Endothelial cell (in vitro differentiated cells): Measurements from ENCODE around the gene PDE4D. TPM values are rescaled to one million over a fixed set of nuclear protein-coding genes. Genes with fewer than 3 reads are reported as not detected.

Source experiments
- DNase-seq: peaks from one replicate; pipeline ENCODE4 v3.0.0; 2021; ENCODE audit warnings: low spot score
- H3K27ac Mint-ChIP-seq: one replicate; pipeline ENCODE4 v1.8.0; 2021; ENCODE audit warnings: mixed read lengths, inconsistent platforms; ENCODE audit not compliant: unreplicated experiment
- H3K27me3 Mint-ChIP-seq: one replicate; pipeline ENCODE4 v1.8.0; 2021; ENCODE audit warnings: mild to moderate bottlenecking, moderate library complexity, mixed read lengths, inconsistent platforms; ENCODE audit not compliant: unreplicated experiment
- H3K36me3 Mint-ChIP-seq: one replicate; pipeline ENCODE4 v1.8.0; 2021; ENCODE audit warnings: mild to moderate bottlenecking, low read depth, mixed read lengths, inconsistent platforms; ENCODE audit not compliant: unreplicated experiment
- H3K4me1 Mint-ChIP-seq: one replicate; pipeline ENCODE4 v1.8.0; 2021; ENCODE audit warnings: mild to moderate bottlenecking, mixed read lengths, inconsistent platforms; ENCODE audit not compliant: unreplicated experiment
- H3K4me3 Mint-ChIP-seq: one replicate; pipeline ENCODE4 v1.8.0; 2021; ENCODE audit warnings: mild to moderate bottlenecking, mixed read lengths, inconsistent platforms; ENCODE audit not compliant: unreplicated experiment
- H3K9me3 Mint-ChIP-seq: one replicate; pipeline ENCODE4 v1.8.0; 2021; ENCODE audit warnings: mixed read lengths, inconsistent platforms; ENCODE audit not compliant: unreplicated experiment
- CTCF ChIP-seq: fragments of 200-600 bp; sonication (generic); IDR thresholded peaks from one replicate; pipeline ENCODE4 v1.5.0; 2021; ENCODE audit warnings: antibody characterized with exemption; ENCODE audit not compliant: unreplicated experiment
- total RNA-seq: library from RNA; stranded (reverse); fragmentation: NEBNext Ultra II Directional; extraction: Animal tissue kit (Norgen Biotek cat#: 25700); gene quantifications from one replicate; pipeline ENCODE4 v1.2.1, GENCODE V29; 2021; ENCODE audit not compliant: unreplicated experiment

PDE4D gene
- total RNA-seq, 1 donor from 2014 or later: 9.4 TPM

- H3K27me3 Mint-ChIP-seq: no peaks in the 10 kb centered on the region
- no peak for DNase-seq
- H3K9me3 Mint-ChIP-seq: no peaks in the 10 kb centered on the region
- no peak overlapping the region for H3K27ac Mint-ChIP-seq
- H3K4me1 Mint-ChIP-seq: peaks cover 2% of the 10 kb centered on the region
- no peaks in the 10 kb centered on the region for H3K36me3 Mint-ChIP-seq
- H3K4me3 Mint-ChIP-seq: no peak overlapping the region
- TF ChIP-seq CTCF: no peak
These were observed 355.4 kb downstream of the PDE4D start for GRCh38 chr5:59537961-59538749.

GRCh38 chr5:59536875-59537274 is 356.7 kb downstream of the PDE4D start:
- DNase-seq: no peak
- Mint-ChIP-seq H3K27me3 (no peaks in the 10 kb centered on the region), H3K4me1 (peaks cover 2% of the 10 kb centered on the region), H3K9me3 (no peaks in the 10 kb centered on the region), H3K36me3 (no peaks in the 10 kb centered on the region), H3K27ac (no peak overlapping the region), H3K4me3 (no peak overlapping the region)
- no peak for TF ChIP-seq CTCF

GRCh38 chr5:59535561-59535960 is 358.0 kb downstream of the PDE4D start:
- peaks cover 2% of the 10 kb centered on the region for H3K4me1 Mint-ChIP-seq
- H3K27ac Mint-ChIP-seq: no peak overlapping the region
- TF ChIP-seq CTCF: no peak
- H3K27me3 Mint-ChIP-seq: no peaks in the 10 kb centered on the region
- H3K4me3 Mint-ChIP-seq: no peak overlapping the region
- H3K9me3 Mint-ChIP-seq: no peaks in the 10 kb centered on the region
- DNase-seq: no peak
- no peaks in the 10 kb centered on the region for H3K36me3 Mint-ChIP-seq

- no peak for TF ChIP-seq CTCF
- DNase-seq: no peak
- H3K4me3 Mint-ChIP-seq: no peak overlapping the region
- no peaks in the 10 kb centered on the region for H3K9me3 Mint-ChIP-seq
- no peak overlapping the region for H3K27ac Mint-ChIP-seq
- no peaks in the 10 kb centered on the region for H3K36me3 Mint-ChIP-seq
- H3K27me3 Mint-ChIP-seq: no peaks in the 10 kb centered on the region
- H3K4me1 Mint-ChIP-seq: peaks cover 2% of the 10 kb centered on the region
These were observed 359.8 kb downstream of the PDE4D start for GRCh38 chr5:59533730-59534108.

GRCh38 chr5:59532979-59533729 is 360.4 kb downstream of the PDE4D start:
- TF ChIP-seq CTCF: no peak
- Mint-ChIP-seq H3K4me1 (no peaks in the 10 kb centered on the region), H3K4me3 (no peak overlapping the region), H3K27ac (no peak overlapping the region), H3K36me3 (no peaks in the 10 kb centered on the region), H3K27me3 (no peaks in the 10 kb centered on the region), H3K9me3 (no peaks in the 10 kb centered on the region)
- no peak for DNase-seq
